ENCODE measurements around the gene SLC29A3.

The SLC29A3 gene

DNA sequence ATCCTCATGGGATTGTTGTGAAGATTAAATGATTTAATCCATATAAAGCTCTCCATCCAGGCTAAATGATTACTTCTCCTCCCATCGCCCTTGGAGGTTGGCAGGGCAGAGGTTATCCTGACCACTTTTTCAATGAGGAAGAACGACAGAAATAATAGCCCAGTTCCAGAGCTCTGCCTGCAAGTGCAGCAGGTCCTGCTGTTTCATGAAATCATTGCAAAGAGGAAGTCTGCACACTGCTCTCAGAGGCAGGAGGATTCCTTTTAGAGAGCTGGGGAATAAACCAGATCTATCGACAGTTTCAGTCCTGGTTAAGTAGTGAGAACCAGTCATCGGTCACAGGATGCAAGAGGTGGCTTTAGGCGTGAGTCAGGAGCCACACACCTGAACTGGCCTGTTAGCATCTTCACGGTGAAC, 52.7 kb downstream of the SLC29A3 start:
- no peak for DNase-seq (ENCODE audit: low read depth, low spot score)
- Histone ChIP-seq H3K9ac (ENCODE audit: insufficient read length, low read depth) (no peak overlapping the region), H3K27me3 (ENCODE audit: insufficient read depth, insufficient read length) (peaks cover 6% of the 10 kb centered on the region), H3K9me3 (ENCODE audit: insufficient read depth, low read length) (no peaks in the 10 kb centered on the region), H3K4me3 (ENCODE audit: insufficient read length, low read depth) (no peak overlapping the region), H3K36me3 (ENCODE audit: insufficient read depth, insufficient read length, low read length) (no peaks in the 10 kb centered on the region), H3K4me1 (ENCODE audit: insufficient read depth, insufficient read length) (no peaks in the 10 kb centered on the region)
- TF ChIP-seq YY1 (IDR thresholded peaks at IDR 0.05; ENCODE audit: insufficient read depth, insufficient read length) (no peak), SUZ12 (IDR thresholded peaks at IDR 0.05; ENCODE audit: extremely low read depth, insufficient read depth, insufficient read length) (no peak), ZNF274 (IDR thresholded peaks at IDR 0.05; ENCODE audit: low read depth, low read length) (no peak)

DNA sequence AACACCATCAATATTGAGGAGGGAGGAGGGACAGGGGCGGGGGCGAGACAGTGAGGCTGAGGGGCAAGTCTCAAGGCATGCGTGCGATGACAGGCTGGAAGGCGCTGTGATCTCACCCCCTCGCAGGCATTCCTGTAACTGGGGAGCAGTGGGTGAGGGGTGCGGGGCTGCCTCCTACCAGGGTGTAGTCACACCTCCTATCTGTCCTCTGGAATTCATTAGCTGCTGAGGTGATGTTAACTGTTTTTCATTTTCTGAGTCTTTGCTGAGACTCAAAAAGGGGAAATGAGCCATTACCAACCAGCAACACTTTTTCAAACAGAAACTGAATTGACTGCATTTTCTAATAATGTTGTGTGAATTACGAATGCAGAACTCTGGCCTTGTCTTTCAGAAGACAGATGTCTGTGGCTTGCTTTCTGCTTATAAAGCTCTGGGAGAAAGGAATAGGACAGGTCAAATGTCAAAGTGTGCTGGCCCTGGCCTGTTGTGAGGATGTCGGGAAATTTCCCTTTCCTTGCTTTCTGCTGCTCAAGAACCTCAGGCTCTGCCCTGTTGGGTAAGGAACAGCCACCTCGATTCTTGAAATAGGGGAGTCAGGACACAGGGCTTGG, 53.9 kb downstream of the SLC29A3 start:
- Histone ChIP-seq H3K27me3 (ENCODE audit: insufficient read depth, insufficient read length) (peaks cover 6% of the 10 kb centered on the region), H3K4me3 (ENCODE audit: insufficient read length, low read depth) (no peak overlapping the region), H3K9me3 (ENCODE audit: insufficient read depth, low read length) (no peaks in the 10 kb centered on the region), H3K36me3 (ENCODE audit: insufficient read depth, insufficient read length, low read length) (no peaks in the 10 kb centered on the region), H3K9ac (ENCODE audit: insufficient read length, low read depth) (no peak overlapping the region), H3K4me1 (ENCODE audit: insufficient read depth, insufficient read length) (no peaks in the 10 kb centered on the region)
- TF ChIP-seq ZNF274 (IDR thresholded peaks at IDR 0.05; ENCODE audit: low read depth, low read length) (no peak), YY1 (IDR thresholded peaks at IDR 0.05; ENCODE audit: insufficient read depth, insufficient read length) (no peak), SUZ12 (IDR thresholded peaks at IDR 0.05; ENCODE audit: extremely low read depth, insufficient read depth, insufficient read length) (no peak)
- DNase-seq (ENCODE audit: low read depth, low spot score) = no peak

DNA sequence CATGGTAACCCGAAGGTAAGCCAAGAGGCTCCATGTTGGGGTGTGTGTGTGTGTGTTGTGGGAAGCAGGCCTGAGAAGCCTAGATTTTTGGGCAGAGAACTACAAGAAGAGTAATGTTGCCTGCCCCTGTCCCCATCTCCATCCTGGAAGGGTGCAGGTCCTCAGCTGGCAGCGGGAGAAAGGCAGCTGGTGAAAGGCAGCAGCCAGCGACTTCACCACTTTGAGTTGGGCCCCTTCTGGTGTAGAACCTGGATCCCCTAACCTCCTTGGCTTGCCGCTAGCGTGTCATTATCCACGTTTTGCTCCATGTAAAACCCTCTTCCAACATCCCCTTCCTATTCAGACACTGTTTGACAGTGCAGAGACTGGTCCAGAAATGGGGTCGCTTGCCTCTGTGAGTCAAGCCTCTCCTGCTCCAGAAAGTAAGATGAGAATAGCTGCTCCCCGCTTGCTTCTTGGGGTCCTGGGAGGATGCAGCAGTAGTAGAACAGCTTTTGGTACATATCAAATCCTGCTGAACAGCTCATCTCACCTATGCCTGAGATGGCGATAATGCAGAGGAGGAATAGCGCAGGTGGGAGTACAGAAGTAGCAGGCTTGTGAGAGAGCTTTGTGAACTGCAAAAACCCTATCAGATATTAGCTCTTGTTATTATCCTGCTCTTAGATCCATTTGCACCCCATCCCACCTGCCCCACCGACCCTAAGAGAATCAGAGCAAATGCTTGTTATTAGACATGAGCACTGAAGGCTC, 55.6 kb downstream of the SLC29A3 start:
- Histone ChIP-seq H3K4me1 (ENCODE audit: insufficient read depth, insufficient read length) (peaks cover 3% of the 10 kb centered on the region), H3K9me3 (ENCODE audit: insufficient read depth, low read length) (no peaks in the 10 kb centered on the region), H3K4me3 (ENCODE audit: insufficient read length, low read depth) (no peak overlapping the region), H3K36me3 (ENCODE audit: insufficient read depth, insufficient read length, low read length) (no peaks in the 10 kb centered on the region), H3K27me3 (ENCODE audit: insufficient read depth, insufficient read length) (peaks cover 6% of the 10 kb centered on the region), H3K9ac (ENCODE audit: insufficient read length, low read depth) (no peak overlapping the region)
- DNase-seq (ENCODE audit: low read depth, low spot score) = no peak
- TF ChIP-seq SUZ12 (IDR thresholded peaks at IDR 0.05; ENCODE audit: extremely low read depth, insufficient read depth, insufficient read length) = no peak
- no peak for TF ChIP-seq ZNF274 (IDR thresholded peaks at IDR 0.05; ENCODE audit: low read depth, low read length)
- TF ChIP-seq YY1 (IDR thresholded peaks at IDR 0.05; ENCODE audit: insufficient read depth, insufficient read length) = no peak

DNA sequence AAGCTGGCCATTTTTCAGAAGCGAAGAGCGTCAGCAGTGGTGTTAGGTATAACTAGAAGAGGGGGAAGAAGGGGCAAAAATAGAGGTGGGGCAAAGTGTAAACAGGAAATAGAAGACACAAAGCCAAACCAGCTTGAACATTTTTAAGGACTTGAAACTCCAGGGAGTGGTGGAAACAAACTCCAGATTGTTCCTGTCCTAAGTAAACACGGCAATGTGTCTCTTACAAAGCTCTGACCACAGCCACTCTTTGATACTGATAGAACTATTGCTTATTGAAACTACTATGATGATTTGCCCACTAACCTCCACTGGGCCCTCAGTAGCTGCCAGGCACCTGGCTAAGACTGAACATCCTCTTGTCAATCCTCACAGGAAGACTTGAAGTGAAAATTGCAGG, 56.9 kb downstream of the SLC29A3 start:
- no peaks in the 10 kb centered on the region for H3K9me3 ChIP-seq (ENCODE audit: insufficient read depth, low read length)
- no peak for DNase-seq (ENCODE audit: low read depth, low spot score)
- no peaks in the 10 kb centered on the region for H3K36me3 ChIP-seq (ENCODE audit: insufficient read depth, insufficient read length, low read length)
- TF ChIP-seq ZNF274 (IDR thresholded peaks at IDR 0.05; ENCODE audit: low read depth, low read length) (no peak), SUZ12 (IDR thresholded peaks at IDR 0.05; ENCODE audit: extremely low read depth, insufficient read depth, insufficient read length) (no peak), YY1 (IDR thresholded peaks at IDR 0.05; ENCODE audit: insufficient read depth, insufficient read length) (no peak)
- no peak overlapping the region for H3K9ac ChIP-seq (ENCODE audit: insufficient read length, low read depth)
- no peak overlapping the region for H3K4me3 ChIP-seq (ENCODE audit: insufficient read length, low read depth)
- H3K4me1 ChIP-seq (ENCODE audit: insufficient read depth, insufficient read length) = peaks cover 3% of the 10 kb centered on the region
- H3K27me3 ChIP-seq (ENCODE audit: insufficient read depth, insufficient read length) = peaks cover 6% of the 10 kb centered on the region

DNA sequence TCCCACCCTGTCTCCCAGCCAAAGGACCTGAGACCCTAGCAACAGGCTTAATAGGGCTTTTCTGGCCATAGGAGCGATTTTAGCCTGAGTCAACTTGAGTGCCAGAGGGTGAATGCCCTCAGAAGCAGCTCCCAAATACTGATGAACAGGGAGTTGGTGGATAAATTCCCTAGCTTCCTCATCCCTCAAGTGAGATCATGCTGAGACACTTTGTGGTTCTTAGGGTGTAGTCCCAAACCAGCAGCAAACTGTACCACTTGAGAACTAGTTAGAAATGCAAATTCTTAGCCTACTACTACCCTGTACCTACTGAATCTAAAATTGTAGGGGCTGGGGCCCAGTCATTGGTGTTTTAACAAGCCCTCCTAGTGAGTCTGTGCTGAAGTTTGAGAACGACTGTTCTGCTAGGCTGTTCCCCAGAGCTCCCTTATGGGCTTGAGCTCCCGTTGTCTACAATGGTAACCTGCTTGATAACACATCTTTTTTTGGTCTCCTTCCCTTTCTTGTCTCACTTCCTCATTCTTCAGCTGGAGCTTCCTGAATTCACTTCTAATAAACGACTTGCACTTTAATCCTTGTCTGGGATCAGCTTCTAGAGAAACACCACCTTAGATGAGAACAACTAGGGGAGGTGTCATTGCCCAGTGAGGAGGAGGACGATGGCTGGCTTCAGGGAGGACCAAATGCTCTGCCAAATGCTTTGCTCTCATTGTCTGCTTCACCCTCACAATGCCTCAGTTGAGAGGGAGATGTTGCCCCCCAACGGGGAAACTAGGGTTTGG, 59.5 kb downstream of the SLC29A3 start:
- Histone ChIP-seq H3K4me1 (ENCODE audit: insufficient read depth, insufficient read length) (peaks cover 3% of the 10 kb centered on the region), H3K9ac (ENCODE audit: insufficient read length, low read depth) (no peak overlapping the region), H3K4me3 (ENCODE audit: insufficient read length, low read depth) (no peak overlapping the region), H3K36me3 (ENCODE audit: insufficient read depth, insufficient read length, low read length) (no peaks in the 10 kb centered on the region), H3K9me3 (ENCODE audit: insufficient read depth, low read length) (no peaks in the 10 kb centered on the region), H3K27me3 (ENCODE audit: insufficient read depth, insufficient read length) (peaks cover 6% of the 10 kb centered on the region)
- no peak for DNase-seq (ENCODE audit: low read depth, low spot score)
- TF ChIP-seq ZNF274 (IDR thresholded peaks at IDR 0.05; ENCODE audit: low read depth, low read length) = no peak
- TF ChIP-seq YY1 (IDR thresholded peaks at IDR 0.05; ENCODE audit: insufficient read depth, insufficient read length) = no peak
- TF ChIP-seq SUZ12 (IDR thresholded peaks at IDR 0.05; ENCODE audit: extremely low read depth, insufficient read depth, insufficient read length) = no peak

DNA sequence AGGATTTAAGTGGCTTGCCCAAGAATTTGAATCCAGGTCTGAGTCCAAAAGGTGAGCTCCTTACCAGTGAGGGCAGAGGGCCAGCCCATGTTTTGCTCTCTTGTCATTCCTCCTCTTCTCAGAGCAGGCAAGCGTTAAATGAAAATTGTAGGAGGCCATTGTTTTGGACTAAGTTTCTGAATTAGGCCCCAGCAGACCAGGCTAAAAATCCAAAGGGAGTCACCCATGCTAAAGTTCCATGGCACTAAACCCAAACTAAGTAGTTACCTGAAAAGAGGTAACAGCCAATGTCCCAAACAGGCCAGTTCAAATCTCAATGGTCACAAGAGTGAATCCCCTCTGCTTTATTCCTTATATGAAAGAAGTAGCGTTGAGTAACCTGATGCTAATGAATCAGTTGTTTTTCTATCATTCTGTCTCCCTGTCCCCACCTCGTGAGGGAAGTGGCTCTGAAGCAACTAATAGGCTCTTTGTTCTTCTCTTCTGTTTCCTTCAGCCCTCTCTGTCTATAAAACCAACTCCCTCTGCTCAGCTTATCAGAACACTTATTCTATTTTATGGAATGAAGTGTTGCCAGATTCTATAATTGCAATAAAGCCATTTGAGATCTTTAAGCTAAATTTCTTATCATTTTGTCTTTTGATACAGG, 60.2 kb downstream of the SLC29A3 start:
- Histone ChIP-seq H3K4me3 (ENCODE audit: insufficient read length, low read depth) (no peak overlapping the region), H3K4me1 (ENCODE audit: insufficient read depth, insufficient read length) (peaks cover 3% of the 10 kb centered on the region), H3K9me3 (ENCODE audit: insufficient read depth, low read length) (no peaks in the 10 kb centered on the region), H3K9ac (ENCODE audit: insufficient read length, low read depth) (no peak overlapping the region), H3K27me3 (ENCODE audit: insufficient read depth, insufficient read length) (peaks cover 6% of the 10 kb centered on the region), H3K36me3 (ENCODE audit: insufficient read depth, insufficient read length, low read length) (no peaks in the 10 kb centered on the region)
- no peak for DNase-seq (ENCODE audit: low read depth, low spot score)
- TF ChIP-seq YY1 (IDR thresholded peaks at IDR 0.05; ENCODE audit: insufficient read depth, insufficient read length) (no peak), SUZ12 (IDR thresholded peaks at IDR 0.05; ENCODE audit: extremely low read depth, insufficient read depth, insufficient read length) (no peak), ZNF274 (IDR thresholded peaks at IDR 0.05; ENCODE audit: low read depth, low read length) (no peak)
